Measurements from ENCODE around the gene ACTRT2. TPM values are rescaled to one million over a fixed set of nuclear protein-coding genes. Genes with fewer than 3 reads are reported as not detected.

ACTRT2 gene
- total RNA-seq, 1 donor from 2014 or later: not detected

DNA sequence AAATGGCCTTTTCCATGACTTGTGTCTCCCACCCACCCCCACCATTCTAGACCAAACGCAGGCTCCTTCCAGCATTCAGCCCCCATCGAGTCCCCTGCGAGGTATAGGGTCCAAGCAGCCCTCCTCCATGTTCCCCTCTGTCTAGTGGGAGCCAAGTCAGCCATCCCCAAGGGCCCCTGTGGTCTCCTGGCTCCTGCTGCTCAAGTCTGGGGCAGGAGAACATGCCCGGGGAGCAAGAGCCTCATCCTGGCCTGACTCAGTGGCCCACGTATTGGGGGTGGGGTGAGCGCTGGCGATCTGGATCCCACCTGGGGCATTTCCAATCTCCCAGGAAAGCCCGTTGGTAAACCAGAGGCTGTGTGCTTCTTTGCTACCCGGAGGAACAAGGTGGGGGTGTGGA is 43.6 kb downstream of the ACTRT2 start:
- TF ChIP-seq, protein P1, sequence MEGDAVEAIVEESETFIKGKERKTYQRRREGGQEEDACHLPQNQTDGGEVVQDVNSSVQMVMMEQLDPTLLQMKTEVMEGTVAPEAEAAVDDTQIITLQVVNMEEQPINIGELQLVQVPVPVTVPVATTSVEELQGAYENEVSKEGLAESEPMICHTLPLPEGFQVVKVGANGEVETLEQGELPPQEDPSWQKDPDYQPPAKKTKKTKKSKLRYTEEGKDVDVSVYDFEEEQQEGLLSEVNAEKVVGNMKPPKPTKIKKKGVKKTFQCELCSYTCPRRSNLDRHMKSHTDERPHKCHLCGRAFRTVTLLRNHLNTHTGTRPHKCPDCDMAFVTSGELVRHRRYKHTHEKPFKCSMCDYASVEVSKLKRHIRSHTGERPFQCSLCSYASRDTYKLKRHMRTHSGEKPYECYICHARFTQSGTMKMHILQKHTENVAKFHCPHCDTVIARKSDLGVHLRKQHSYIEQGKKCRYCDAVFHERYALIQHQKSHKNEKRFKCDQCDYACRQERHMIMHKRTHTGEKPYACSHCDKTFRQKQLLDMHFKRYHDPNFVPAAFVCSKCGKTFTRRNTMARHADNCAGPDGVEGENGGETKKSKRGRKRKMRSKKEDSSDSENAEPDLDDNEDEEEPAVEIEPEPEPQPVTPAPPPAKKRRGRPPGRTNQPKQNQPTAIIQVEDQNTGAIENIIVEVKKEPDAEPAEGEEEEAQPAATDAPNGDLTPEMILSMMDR (IDR thresholded peaks at IDR 0.05; ENCODE audit: unreplicated experiment): no peak
- Mint-ChIP-seq H3K4me1 (ENCODE audit: unreplicated experiment) (peaks cover 2% of the 10 kb centered on the region), H3K4me3 (ENCODE audit: unreplicated experiment) (no peak overlapping the region), H3K27ac (ENCODE audit: unreplicated experiment) (no peak overlapping the region), H3K27me3 (ENCODE audit: unreplicated experiment) (peaks cover 9% of the 10 kb centered on the region), H3K9me3 (ENCODE audit: unreplicated experiment) (no peaks in the 10 kb centered on the region), H3K36me3 (ENCODE audit: low read depth, unreplicated experiment) (no peaks in the 10 kb centered on the region)
- no peak for DNase-seq (ENCODE audit: low spot score)

DNA sequence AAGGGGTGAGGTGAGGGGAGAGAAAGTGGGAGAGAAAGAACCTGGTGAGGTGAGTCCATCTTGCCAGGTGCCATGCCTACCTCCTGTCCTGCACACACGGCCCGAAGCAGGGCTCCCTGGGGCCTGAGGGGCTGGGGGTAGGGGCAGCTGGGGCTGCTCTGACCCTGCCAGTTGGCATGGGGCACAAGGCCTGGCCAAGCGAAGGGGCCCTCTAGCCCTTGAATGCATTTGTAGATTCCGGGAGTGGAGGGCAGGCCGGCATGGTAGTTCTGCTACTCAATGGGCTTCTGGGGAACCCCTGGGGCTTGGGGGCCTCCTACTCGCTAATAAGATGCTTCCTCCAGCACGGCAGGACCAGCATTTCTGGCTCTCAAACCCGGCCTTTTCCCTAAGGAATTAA is 44.1 kb downstream of the ACTRT2 start:
- no peaks in the 10 kb centered on the region for H3K36me3 Mint-ChIP-seq (ENCODE audit: low read depth, unreplicated experiment)
- no peak overlapping the region for H3K27ac Mint-ChIP-seq (ENCODE audit: unreplicated experiment)
- peaks cover 2% of the 10 kb centered on the region for H3K4me1 Mint-ChIP-seq (ENCODE audit: unreplicated experiment)
- no peak for DNase-seq (ENCODE audit: low spot score)
- no peak overlapping the region for H3K4me3 Mint-ChIP-seq (ENCODE audit: unreplicated experiment)
- TF ChIP-seq, protein P1 (IDR thresholded peaks at IDR 0.05; ENCODE audit: unreplicated experiment): no peak
- peaks cover 9% of the 10 kb centered on the region for H3K27me3 Mint-ChIP-seq (ENCODE audit: unreplicated experiment)
- no peaks in the 10 kb centered on the region for H3K9me3 Mint-ChIP-seq (ENCODE audit: unreplicated experiment)

DNA sequence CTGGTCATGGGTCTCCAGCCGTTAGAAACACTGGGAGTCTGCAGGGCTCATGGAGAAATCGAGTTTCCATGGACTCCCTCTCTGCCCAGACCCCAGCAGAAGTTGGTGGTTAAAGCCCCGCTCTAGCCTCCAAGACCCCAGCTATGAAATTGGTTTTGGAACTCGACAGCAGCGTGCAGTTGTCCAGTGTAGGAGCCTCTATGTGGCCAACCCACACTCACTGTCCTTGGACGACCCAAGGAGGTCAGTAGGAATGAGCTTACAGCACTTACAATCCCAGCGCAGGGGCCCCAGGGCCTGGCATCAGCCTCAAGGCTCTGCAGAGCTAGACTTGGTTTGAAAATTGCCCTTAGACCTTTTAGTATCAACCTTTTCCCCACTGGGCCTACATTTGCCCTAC is 44.5 kb downstream of the ACTRT2 start:
- peaks cover 9% of the 10 kb centered on the region for H3K27me3 Mint-ChIP-seq (ENCODE audit: unreplicated experiment)
- H3K36me3 Mint-ChIP-seq (ENCODE audit: low read depth, unreplicated experiment): no peaks in the 10 kb centered on the region
- no peak for DNase-seq (ENCODE audit: low spot score)
- no peak overlapping the region for H3K4me3 Mint-ChIP-seq (ENCODE audit: unreplicated experiment)
- no peaks in the 10 kb centered on the region for H3K9me3 Mint-ChIP-seq (ENCODE audit: unreplicated experiment)
- TF ChIP-seq, protein P1 (IDR thresholded peaks at IDR 0.05; ENCODE audit: unreplicated experiment): no peak
- no peak overlapping the region for H3K27ac Mint-ChIP-seq (ENCODE audit: unreplicated experiment)
- H3K4me1 Mint-ChIP-seq (ENCODE audit: unreplicated experiment): peaks cover 2% of the 10 kb centered on the region

DNA sequence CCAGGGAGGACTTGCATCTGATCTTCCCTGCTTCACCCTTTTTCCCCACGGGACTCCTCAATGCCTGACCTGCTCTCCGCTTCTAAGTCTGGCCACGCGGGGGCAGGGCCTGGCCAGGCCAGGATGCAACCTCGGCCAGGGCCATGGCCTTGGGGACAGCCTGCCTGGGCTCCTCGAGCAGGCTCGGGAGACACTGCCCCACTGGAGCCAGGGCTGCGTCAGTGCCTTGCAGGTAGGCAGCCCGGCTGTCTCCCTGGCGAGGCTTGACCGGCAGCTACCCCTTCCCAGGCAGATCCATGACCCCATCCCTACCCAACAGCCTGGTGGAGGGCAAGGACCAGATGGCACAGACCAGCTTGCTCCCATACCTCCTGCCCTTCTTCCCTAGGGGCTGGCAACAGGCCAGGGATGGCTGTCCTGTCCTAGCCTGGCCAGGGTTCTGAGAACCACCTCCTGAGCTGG is 45.0 kb downstream of the ACTRT2 start:
- peaks cover 9% of the 10 kb centered on the region for H3K27me3 Mint-ChIP-seq (ENCODE audit: unreplicated experiment)
- no peak overlapping the region for H3K4me3 Mint-ChIP-seq (ENCODE audit: unreplicated experiment)
- H3K36me3 Mint-ChIP-seq (ENCODE audit: low read depth, unreplicated experiment): no peaks in the 10 kb centered on the region
- H3K27ac Mint-ChIP-seq (ENCODE audit: unreplicated experiment): no peak overlapping the region
- DNase-seq (ENCODE audit: low spot score): peak; percentile 70
- TF ChIP-seq, protein P1 (IDR thresholded peaks at IDR 0.05; ENCODE audit: unreplicated experiment): no peak
- no peaks in the 10 kb centered on the region for H3K9me3 Mint-ChIP-seq (ENCODE audit: unreplicated experiment)
- H3K4me1 Mint-ChIP-seq (ENCODE audit: unreplicated experiment): peaks cover 2% of the 10 kb centered on the region

DNA sequence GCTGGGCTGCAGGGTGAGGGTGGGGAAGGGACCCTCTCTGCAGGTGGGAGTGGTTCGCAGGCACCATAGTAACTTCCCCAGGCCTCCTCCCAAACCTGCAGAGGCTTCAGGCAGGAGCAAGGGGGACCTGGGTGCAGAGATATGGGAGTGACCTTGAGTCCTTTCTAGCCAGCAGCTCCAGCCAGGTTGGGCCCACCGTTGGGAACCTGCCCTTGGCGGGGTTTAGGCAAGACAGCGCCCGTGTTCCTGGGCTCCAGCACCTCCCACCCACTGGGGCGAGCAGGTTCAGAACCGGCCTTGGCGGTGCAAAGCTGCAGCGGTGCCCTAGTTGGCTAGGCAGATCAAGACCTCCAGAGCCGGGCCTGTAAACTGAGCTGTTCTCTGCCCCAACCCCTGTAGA is 45.6 kb downstream of the ACTRT2 start:
- peaks cover 15% of the 10 kb centered on the region for H3K27me3 Mint-ChIP-seq (ENCODE audit: unreplicated experiment)
- H3K36me3 Mint-ChIP-seq (ENCODE audit: low read depth, unreplicated experiment): no peaks in the 10 kb centered on the region

More for the DNA sequence above, 45.6 kb downstream of the ACTRT2 start:
- Mint-ChIP-seq H3K4me1 (ENCODE audit: unreplicated experiment) (peaks cover 2% of the 10 kb centered on the region), H3K9me3 (ENCODE audit: unreplicated experiment) (no peaks in the 10 kb centered on the region), H3K4me3 (ENCODE audit: unreplicated experiment) (no peak overlapping the region), H3K27ac (ENCODE audit: unreplicated experiment) (no peak overlapping the region)
- no peak for DNase-seq (ENCODE audit: low spot score)
- TF ChIP-seq, protein P1 (IDR thresholded peaks at IDR 0.05; ENCODE audit: unreplicated experiment): no peak

Data from endothelial cell (in vitro differentiated cells).